IMR-90 (cell line): ENCODE data around the gene IL2RG.

Experiments
- BHLHE40 ChIP-seq: fragments of 150-350 bp; IDR thresholded peaks from 2 replicates; pipeline ENCODE4 v1.6.1; 2016; ENCODE audit warnings: mild to moderate bottlenecking, low read depth, low read length
- CTCF ChIP-seq: conservative IDR thresholded peaks from 2 replicates; pipeline ENCODE4 v1.5.1; 2012; ENCODE audit warnings: mild to moderate bottlenecking, low read depth, low read length, improper control_type of control experiment
- MAFK ChIP-seq: IDR thresholded peaks from 2 replicates; pipeline ENCODE4 v1.6.1; 2012; ENCODE audit warnings: low read depth, low read length, improper control_type of control experiment
- POLR2A ChIP-seq: IDR thresholded peaks from 2 replicates; pipeline ENCODE4 v1.6.1; 2012; ENCODE audit warnings: mild to moderate bottlenecking, low read depth, low read length
- RCOR1 ChIP-seq: IDR thresholded peaks from 2 replicates; pipeline ENCODE4 v1.6.1; 2012; ENCODE audit warnings: mild to moderate bottlenecking, low read length, improper control_type of control experiment; ENCODE audit not compliant: insufficient replicate concordance
- SMC3 ChIP-seq: fragments of 150-350 bp; IDR thresholded peaks from 2 replicates; pipeline ENCODE4 v1.6.1; 2016; ENCODE audit warnings: low read depth, mild to moderate bottlenecking, antibody characterized with exemption, low read length, moderate library complexity

- TF ChIP-seq CTCF (no peak), POLR2A (no peak), MAFK (no peak), BHLHE40 (no peak), SMC3 (no peak), RCOR1 (no peak)
These were observed 29.1 kb upstream of the IL2RG start for GRCh38 chrX:71140440-71140839.
